Measurements from ENCODE around the gene UBTD1.

Gene UBTD1

DNA sequence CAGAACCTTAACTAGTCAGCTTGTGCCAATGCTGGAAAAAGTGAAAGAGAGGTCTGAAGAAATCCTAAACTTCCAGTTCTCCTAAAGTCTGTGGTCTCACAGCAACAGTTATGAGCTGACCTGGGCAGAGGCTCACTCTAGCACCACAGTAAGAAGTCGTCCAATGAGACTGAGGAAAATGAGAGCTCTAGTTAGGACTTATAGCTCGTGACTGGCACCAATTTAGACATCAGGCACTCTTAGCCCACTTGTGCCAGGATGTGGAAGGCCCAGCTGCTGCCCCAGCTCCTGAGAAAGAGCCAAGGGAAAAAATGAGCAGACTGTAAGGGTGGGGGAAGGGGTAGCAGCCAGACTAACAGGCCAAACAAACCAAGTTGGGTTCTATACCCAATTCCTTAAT is 8.1 kb upstream of the UBTD1 start:
- DNase-seq (ENCODE audit: low spot score) (no peak), ATAC-seq (ENCODE audit: low read depth) (no peak)
- TF ChIP-seq, protein P1, sequence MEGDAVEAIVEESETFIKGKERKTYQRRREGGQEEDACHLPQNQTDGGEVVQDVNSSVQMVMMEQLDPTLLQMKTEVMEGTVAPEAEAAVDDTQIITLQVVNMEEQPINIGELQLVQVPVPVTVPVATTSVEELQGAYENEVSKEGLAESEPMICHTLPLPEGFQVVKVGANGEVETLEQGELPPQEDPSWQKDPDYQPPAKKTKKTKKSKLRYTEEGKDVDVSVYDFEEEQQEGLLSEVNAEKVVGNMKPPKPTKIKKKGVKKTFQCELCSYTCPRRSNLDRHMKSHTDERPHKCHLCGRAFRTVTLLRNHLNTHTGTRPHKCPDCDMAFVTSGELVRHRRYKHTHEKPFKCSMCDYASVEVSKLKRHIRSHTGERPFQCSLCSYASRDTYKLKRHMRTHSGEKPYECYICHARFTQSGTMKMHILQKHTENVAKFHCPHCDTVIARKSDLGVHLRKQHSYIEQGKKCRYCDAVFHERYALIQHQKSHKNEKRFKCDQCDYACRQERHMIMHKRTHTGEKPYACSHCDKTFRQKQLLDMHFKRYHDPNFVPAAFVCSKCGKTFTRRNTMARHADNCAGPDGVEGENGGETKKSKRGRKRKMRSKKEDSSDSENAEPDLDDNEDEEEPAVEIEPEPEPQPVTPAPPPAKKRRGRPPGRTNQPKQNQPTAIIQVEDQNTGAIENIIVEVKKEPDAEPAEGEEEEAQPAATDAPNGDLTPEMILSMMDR (IDR thresholded peaks at IDR 0.05; ENCODE audit: poor library complexity, severe bottlenecking) = no peak
- H3K36me3 ChIP-seq (ENCODE audit: low read depth) = peaks cover 64% of the 10 kb centered on the region
- H3K27ac ChIP-seq (ENCODE audit: poor library complexity, severe bottlenecking) = peak overlapping the region; percentile 14
- H3K4me3 ChIP-seq (ENCODE audit: severe bottlenecking) = no peak overlapping the region
- H3K27me3 ChIP-seq (ENCODE audit: insufficient read depth, poor library complexity, severe bottlenecking) = no peaks in the 10 kb centered on the region
- H3K9me3 ChIP-seq (ENCODE audit: severe bottlenecking) = no peaks in the 10 kb centered on the region
- H3K4me1 ChIP-seq (ENCODE audit: insufficient read depth, poor library complexity, severe bottlenecking) = peaks cover 17% of the 10 kb centered on the region

DNA sequence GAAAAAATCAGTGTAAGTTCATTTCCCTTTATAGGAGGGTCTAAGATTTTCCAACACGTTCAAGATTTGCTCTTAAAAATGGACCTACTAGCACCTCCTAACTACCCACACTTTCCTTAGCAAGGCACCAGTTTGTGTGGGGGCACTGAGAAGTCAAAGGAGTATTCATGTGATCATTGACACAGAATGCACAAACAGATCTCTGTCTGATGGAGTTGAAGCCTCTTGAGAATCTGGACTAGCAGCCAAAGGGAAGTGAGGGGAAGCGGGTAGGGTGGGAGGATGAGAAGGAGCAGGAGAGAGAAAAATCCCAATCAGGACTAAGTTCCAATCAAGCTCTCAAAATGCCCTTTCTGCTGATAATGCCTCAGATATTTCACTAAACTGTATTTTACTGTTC is 4.6 kb upstream of the UBTD1 start:
- peak overlapping the region; percentile 24 for H3K27ac ChIP-seq (ENCODE audit: poor library complexity, severe bottlenecking)
- H3K27me3 ChIP-seq (ENCODE audit: insufficient read depth, poor library complexity, severe bottlenecking) = no peaks in the 10 kb centered on the region
- ATAC-seq (ENCODE audit: low read depth) (no peak), DNase-seq (ENCODE audit: low spot score) (no peak)
- H3K4me3 ChIP-seq (ENCODE audit: severe bottlenecking) = no peak overlapping the region
- H3K9me3 ChIP-seq (ENCODE audit: severe bottlenecking) = no peaks in the 10 kb centered on the region
- H3K4me1 ChIP-seq (ENCODE audit: insufficient read depth, poor library complexity, severe bottlenecking) = peaks cover 27% of the 10 kb centered on the region
- TF ChIP-seq, protein P1 (IDR thresholded peaks at IDR 0.05; ENCODE audit: poor library complexity, severe bottlenecking) = no peak
- H3K36me3 ChIP-seq (ENCODE audit: low read depth) = peaks cover 44% of the 10 kb centered on the region

DNA sequence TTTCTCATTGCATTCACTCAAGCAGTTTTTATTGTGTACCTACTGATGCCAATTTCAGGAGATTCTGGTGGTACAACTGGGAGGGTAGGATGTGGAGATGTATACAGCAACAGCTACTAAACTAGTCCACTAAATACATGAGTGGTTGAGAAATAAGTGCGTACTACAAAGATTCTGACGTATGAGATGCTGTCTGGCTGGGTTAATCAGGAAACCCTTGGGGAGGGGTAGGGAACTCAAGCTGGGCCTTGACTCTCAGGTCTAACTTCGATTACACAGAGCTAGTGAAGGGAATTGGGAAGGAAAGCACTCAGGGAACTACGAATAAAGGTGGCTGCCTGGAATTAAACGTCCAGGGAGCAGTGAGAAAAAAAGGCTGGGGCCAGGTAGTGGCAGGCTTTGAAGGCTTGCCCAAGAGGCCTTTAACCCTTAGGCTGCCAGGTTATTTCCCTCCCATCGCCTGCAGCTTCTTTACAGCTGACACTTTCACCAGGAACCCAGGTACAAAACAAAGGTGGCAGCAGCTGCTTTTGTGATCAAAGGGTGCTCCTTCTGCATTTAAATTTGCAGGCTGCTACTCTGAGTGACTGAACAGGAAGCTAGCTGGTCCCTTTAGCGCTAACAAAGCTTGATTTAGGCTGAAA is 3.7 kb upstream of the UBTD1 start:
- no peak for ATAC-seq (ENCODE audit: low read depth)
- Histone ChIP-seq H3K36me3 (ENCODE audit: low read depth) (peaks cover 40% of the 10 kb centered on the region), H3K9me3 (ENCODE audit: severe bottlenecking) (no peaks in the 10 kb centered on the region), H3K4me3 (ENCODE audit: severe bottlenecking) (no peak overlapping the region), H3K27ac (ENCODE audit: poor library complexity, severe bottlenecking) (peak overlapping the region; percentile 24), H3K27me3 (ENCODE audit: insufficient read depth, poor library complexity, severe bottlenecking) (no peaks in the 10 kb centered on the region), H3K4me1 (ENCODE audit: insufficient read depth, poor library complexity, severe bottlenecking) (peaks cover 27% of the 10 kb centered on the region)
- TF ChIP-seq, protein P1 (IDR thresholded peaks at IDR 0.05; ENCODE audit: poor library complexity, severe bottlenecking) = no peak
- DNase-seq (ENCODE audit: low spot score) = no peak

DNA sequence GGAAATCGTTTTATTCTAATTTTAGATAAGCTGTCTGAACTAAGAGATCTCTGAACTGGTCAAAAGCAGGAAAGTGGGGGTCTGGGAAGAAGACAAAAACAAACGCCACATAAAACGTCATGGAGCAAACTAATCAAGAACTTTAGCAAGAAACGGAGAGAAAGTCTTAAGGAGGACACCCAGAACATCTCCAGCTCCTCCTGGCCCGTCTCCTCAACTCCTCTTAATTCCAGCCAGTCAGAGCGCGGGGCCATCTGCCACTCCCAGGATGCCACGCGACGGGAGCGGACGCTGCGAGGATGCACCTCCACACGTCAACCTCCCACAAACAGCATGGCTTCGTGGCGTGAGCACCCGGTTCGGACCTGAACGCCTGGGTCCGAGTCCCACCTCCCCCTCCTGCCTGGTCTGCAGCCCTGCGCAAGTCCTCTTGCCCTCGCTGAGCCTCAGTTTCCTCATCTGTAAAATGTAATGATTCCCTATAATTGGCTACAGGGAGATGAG is 1.1 kb upstream of the UBTD1 start:
- DNase-seq (ENCODE audit: low spot score) (peak; percentile 90), ATAC-seq (ENCODE audit: low read depth) (peak; percentile 62)
- peaks cover 23% of the 10 kb centered on the region for H3K4me1 ChIP-seq (ENCODE audit: insufficient read depth, poor library complexity, severe bottlenecking)
- no peaks in the 10 kb centered on the region for H3K9me3 ChIP-seq (ENCODE audit: severe bottlenecking)
- TF ChIP-seq, protein P1 (IDR thresholded peaks at IDR 0.05; ENCODE audit: poor library complexity, severe bottlenecking) = no peak
- H3K27ac ChIP-seq (ENCODE audit: poor library complexity, severe bottlenecking) = peak overlapping the region; percentile 88
- H3K27me3 ChIP-seq (ENCODE audit: insufficient read depth, poor library complexity, severe bottlenecking) = no peaks in the 10 kb centered on the region
- peak overlapping the region; percentile 80 for H3K4me3 ChIP-seq (ENCODE audit: severe bottlenecking)
- peaks cover 30% of the 10 kb centered on the region for H3K36me3 ChIP-seq (ENCODE audit: low read depth)

All from RWPE2 (cell line).